T47D (cell line): Measurements from ENCODE around the gene ATG5.
"Not testable (repeated sequence)": the region's sequence is repeated elsewhere in the genome, so short reads cannot be mapped to it uniquely, and the experiment has no call there.

Experiments
- DNase-seq, 2 experiments: peaks; one replicate each; pipeline versions ENCODE4 v3.0.0 to v3.0.0-alpha.2; 2011 to 2012; ENCODE audit warnings: low read depth in 1 of 2, low spot score in 1 of 2
- JUND ChIP-seq: IDR thresholded peaks from 2 replicates; pipeline ENCODE4 v1.6.1; 2012; ENCODE audit warnings: low read depth
- in situ Hi-C: cut with HindIII; loops from 2 replicates; pipeline ENCODE4 v1.10.0; 2016; ENCODE audit warnings: low sequenced_read_pairs, low pct_unique_long_range_greater_than_20kb

The ATG5 gene

GRCh38 chr6:106156413-106156812 lies 169.1 kb downstream of the ATG5 start:
- DNase-seq, result no peak
- in situ Hi-C loops, result no loop called here

GRCh38 chr6:106155219-106155830 lies 170.2 kb downstream of the ATG5 start:
- DNase-seq, result no peak
- in situ Hi-C loops, result no loop called here
- TF ChIP-seq JUND, result no peak

More at GRCh38 chr6:106156413-106156812, 169.1 kb downstream of the ATG5 start:
- no peak for TF ChIP-seq JUND

DNA sequence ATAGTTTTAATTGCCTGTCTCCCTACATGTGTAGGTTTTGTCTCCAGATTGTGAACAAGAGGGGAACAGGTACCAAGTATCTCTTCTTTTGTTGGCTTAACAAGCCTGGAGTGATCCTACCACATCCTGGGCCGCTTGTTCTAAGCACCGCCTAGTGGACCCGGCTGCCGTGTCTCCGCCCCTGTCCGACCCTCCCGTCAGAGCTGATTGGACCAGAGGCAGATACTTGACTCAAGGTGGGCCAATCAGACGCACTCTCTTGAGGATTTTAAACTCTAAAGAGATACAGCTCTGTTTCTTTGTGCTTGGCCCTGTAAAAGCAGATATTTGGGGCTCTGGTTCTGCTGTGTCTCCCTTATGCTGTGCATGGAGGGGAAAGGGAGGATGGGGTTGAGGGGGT lies 171.2 kb downstream of the ATG5 start:
- no peak for TF ChIP-seq JUND
- in situ Hi-C loops, result no loop called here
- DNase-seq, result no peak

DNA sequence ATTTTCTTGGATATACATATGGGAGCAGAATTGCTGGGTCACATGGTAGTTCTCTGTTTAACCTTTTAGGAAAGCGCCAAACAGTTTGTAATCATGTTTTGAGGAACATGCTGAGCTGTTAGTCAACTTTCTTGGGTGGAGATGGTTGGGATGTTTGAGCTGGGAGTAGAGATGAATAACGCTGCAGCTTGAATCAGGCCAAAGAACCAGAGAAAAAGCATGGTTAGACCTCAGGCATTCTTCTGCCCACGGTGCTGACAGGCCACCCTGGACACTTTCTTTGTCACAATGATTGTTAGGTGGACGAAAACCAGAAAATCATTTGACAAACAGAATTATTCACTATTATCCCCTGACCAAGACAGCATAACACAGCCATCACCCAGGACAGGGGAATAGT lies 172.6 kb downstream of the ATG5 start:
- no peak for TF ChIP-seq JUND

DNA sequence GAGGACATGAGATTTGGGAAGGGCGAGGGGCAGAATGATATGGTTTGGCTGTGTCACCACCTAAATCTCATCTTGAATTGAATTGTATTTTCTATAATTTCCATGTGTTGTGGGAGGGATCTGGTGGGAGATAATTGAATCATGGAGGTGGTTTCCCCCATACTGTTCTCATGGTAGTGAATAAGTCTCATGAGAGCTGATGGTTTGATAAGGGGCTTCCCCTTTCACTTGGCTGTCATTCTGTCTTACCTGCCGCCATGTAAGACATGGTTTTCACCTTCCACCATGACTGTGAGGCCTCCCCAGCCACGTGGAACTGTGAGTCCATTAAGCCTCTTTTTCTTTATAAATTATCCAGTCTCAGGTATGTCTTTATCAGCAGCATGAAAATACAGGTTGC lies 173.1 kb downstream of the ATG5 start:
- DNase-seq, in situ Hi-C loops: not testable (repeated sequence)

More for the DNA sequence above, 172.6 kb downstream of the ATG5 start:
- in situ Hi-C loops, result no loop called here
- no peak for DNase-seq

DNA sequence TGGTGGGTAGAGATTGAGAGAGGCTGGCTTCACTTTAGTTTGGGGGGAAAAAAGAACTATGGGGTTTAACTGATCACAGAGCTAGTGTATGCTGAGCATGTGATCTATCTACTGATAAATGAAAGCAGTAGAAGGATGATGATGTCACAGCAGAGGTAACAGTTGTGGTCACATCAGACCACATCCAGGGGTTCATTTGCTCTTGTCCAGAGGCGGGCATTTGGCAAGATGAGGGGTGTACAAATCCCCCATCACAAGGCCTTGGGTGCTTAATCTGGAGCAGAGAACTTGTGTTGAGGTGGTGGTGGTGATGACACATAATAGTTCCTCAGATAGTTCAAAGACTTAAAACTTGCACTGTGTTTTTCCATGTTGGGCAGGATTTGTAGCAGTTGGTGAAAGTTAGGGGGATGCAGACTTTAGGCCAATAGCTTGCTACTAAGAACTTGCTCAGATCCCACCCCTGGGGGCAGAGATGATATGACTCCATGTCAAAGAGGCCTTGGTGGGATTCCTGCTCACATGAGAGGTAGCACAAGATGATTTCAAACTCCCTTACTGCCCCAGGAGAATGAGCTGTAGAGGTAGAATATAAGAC lies 176.0 kb downstream of the ATG5 start:
- DNase-seq, result no peak
- TF ChIP-seq JUND, result no peak
- in situ Hi-C loops, result no loop called here

DNA sequence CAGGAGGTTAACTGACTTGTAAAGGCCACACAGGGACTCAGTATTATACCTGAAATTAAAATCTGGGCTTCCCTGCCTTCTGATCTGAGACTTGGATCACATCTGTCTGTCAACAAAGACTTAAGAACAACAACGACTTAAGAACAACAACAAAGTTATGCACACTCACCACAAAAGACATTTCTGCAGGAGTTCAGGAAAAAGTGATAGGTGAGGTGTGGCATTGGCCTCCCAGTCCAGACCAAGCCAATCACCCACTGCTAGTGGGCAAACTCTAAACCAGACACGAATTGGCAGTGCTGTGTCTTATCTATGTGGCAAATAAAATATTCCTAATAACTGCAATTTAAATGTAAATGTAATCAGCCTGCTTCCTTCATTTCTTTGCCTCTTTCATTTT lies 178.1 kb downstream of the ATG5 start:
- no peak for TF ChIP-seq JUND
- no peak for DNase-seq
- in situ Hi-C loops, result no loop called here

GRCh38 chr6:106146852-106147351 lies 178.7 kb downstream of the ATG5 start:
- TF ChIP-seq JUND, result no peak
- DNase-seq, result no peak
- in situ Hi-C loops, result no loop called here

GRCh38 chr6:106145741-106146227 lies 179.8 kb downstream of the ATG5 start:
- DNase-seq, result no peak
- TF ChIP-seq JUND, result no peak
- in situ Hi-C loops, result no loop called here

- in situ Hi-C loops, result no loop called here
- no peak for DNase-seq
- no peak for TF ChIP-seq JUND
Measured at GRCh38 chr6:106145144-106145543, 180.4 kb downstream of the ATG5 start.

- in situ Hi-C loops, result no loop called here
- no peak for DNase-seq
- TF ChIP-seq JUND, result no peak
Measured at GRCh38 chr6:106143665-106144064, 181.9 kb downstream of the ATG5 start.

DNA sequence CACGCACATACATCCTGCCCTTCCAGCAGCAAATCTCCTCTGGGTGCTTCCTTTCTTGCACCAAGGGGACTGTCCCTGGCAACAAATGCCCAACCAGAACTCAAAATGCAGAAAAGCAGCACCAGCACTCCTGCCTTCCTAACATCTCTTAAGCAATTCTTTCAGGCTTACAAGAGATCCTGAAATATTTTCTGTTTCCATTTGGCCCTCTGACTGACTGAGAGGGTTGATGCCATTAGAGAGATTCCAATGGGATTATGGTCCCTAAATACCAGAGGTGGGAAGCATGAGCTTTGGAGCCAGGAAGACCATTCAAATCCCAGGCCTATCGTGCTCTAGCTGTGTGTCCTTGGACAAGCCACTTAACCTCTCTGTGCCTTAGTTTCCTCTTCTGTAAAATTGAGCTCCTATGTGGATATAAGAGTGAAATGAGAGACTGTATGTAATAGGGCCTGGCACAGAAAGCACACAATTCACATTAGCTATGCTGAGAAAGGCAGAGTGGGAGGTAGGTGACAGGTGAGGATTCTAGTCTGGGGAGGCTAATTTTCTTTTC lies 182.6 kb downstream of the ATG5 start:
- TF ChIP-seq JUND, result no peak
- no peak for DNase-seq
- in situ Hi-C loops, result no loop called here

GRCh38 chr6:106141441-106142237 lies 183.9 kb downstream of the ATG5 start:
- TF ChIP-seq JUND, result no peak
- DNase-seq, result no peak
- in situ Hi-C loops, result no loop called here
